Neural cell (in vitro differentiated cells): ENCODE data around the gene CEP89. TPM values are rescaled to one million over a fixed set of nuclear protein-coding genes. Genes with fewer than 3 reads are reported as not detected.

Source experiments
- H2AFZ ChIP-seq: fragments of 200-600, 300-800 bp; sonication (generic), shearing (Covaris generic); 2 replicates; pipeline ENCODE4 v1.6.0; 2014; ENCODE audit warnings: low read depth, mild to moderate bottlenecking, antibody characterized with exemption, low read length, moderate library complexity
- H3F3A ChIP-seq: fragments of 200-600 bp; shearing (Covaris generic); 2 replicates; pipeline ENCODE4 v1.6.1; 2016; ENCODE audit warnings: mild to moderate bottlenecking, moderate library complexity, mixed read lengths, antibody characterized with exemption, low read length; ENCODE audit not compliant: insufficient read depth, poor library complexity, severe bottlenecking
- H3K27ac ChIP-seq: fragments of 200-600, 300-800 bp; sonication (generic), shearing (Covaris generic); 2 replicates; pipeline ENCODE4 v1.5.1; 2014; ENCODE audit warnings: mild to moderate bottlenecking, low read length, moderate library complexity
- H3K27me3 ChIP-seq: fragments of 300-800, 200-600 bp; sonication (generic), shearing (Covaris generic); 2 replicates; pipeline ENCODE4 v1.6.0; 2014; ENCODE audit warnings: mild to moderate bottlenecking, low read depth, low read length, moderate library complexity; ENCODE audit not compliant: insufficient read depth
- H3K36me3 ChIP-seq: fragments of 300-800, 200-600 bp; sonication (generic), shearing (Covaris generic); 2 replicates; pipeline ENCODE4 v1.5.1; 2014; ENCODE audit warnings: mild to moderate bottlenecking, antibody characterized with exemption, low read length, moderate library complexity; ENCODE audit not compliant: insufficient read depth
- H3K4me2 ChIP-seq: fragments of 300-800, 200-600 bp; sonication (generic), shearing (Covaris generic); 2 replicates; pipeline ENCODE4 v1.6.0; 2014; ENCODE audit warnings: mild to moderate bottlenecking, low read length
- H3K4me3 ChIP-seq: fragments of 300-800, 200-600 bp; sonication (generic), shearing (Covaris generic); 2 replicates; pipeline ENCODE4 v1.5.1; 2014; ENCODE audit warnings: mild to moderate bottlenecking, low read length, moderate library complexity
- H3K79me2 ChIP-seq: fragments of 200-600 bp; shearing (Covaris generic); replicated peaks from 2 replicates; pipeline ENCODE4 v1.6.0; 2014; ENCODE audit warnings: mild to moderate bottlenecking, low read length, moderate library complexity; ENCODE audit not compliant: insufficient read depth
- H3K9ac ChIP-seq: fragments of 300-800, 200-600 bp; sonication (generic), shearing (Covaris generic); 2 replicates; pipeline ENCODE4 v1.6.1; 2016; ENCODE audit warnings: mild to moderate bottlenecking, low read length, mixed read lengths
- H3K9me2 ChIP-seq: fragments of 200-600 bp; shearing (Covaris generic); 2 replicates; pipeline ENCODE4 v1.6.1; 2016; ENCODE audit warnings: mild to moderate bottlenecking, low read length, mixed read lengths; ENCODE audit not compliant: insufficient read depth
- H3K9me3 ChIP-seq: fragments of 200-600, 300-800 bp; sonication (generic), shearing (Covaris generic); 2 replicates; pipeline ENCODE4 v1.6.1; 2016; ENCODE audit warnings: mild to moderate bottlenecking, mixed run types, low read length, moderate library complexity, mixed read lengths
- H4K20me1 ChIP-seq: fragments of 200-600 bp; shearing (Covaris generic); 2 replicates; pipeline ENCODE4 v1.6.1; 2016; ENCODE audit warnings: mild to moderate bottlenecking, mixed run types; ENCODE audit not compliant: insufficient read depth
- EP300 ChIP-seq: fragments of 450-650 bp; conservative IDR thresholded peaks from 2 replicates; pipeline ENCODE4 v1.6.1; 2014; ENCODE audit warnings: antibody characterized with exemption, mild to moderate bottlenecking, moderate library complexity; ENCODE audit not compliant: poor library complexity, severe bottlenecking
- EZH2 ChIP-seq: fragments of 200-600, 300-800 bp; shearing (Covaris generic), sonication (generic); IDR thresholded peaks from 2 replicates; pipeline ENCODE4 v1.6.1; 2014; ENCODE audit warnings: antibody characterized with exemption, low read length, borderline replicate concordance, mild to moderate bottlenecking; ENCODE audit not compliant: insufficient read depth, poor library complexity, severe bottlenecking
- MXI1 ChIP-seq: fragments of 450-650 bp; conservative IDR thresholded peaks from 2 replicates; pipeline ENCODE4 v1.6.1; 2014; ENCODE audit warnings: antibody characterized with exemption, mild to moderate bottlenecking; ENCODE audit not compliant: poor library complexity, severe bottlenecking
- POLR2AphosphoS5 ChIP-seq: IDR thresholded peaks from 2 replicates; pipeline ENCODE4 v1.6.1; 2012
- RAD21 ChIP-seq: fragments of 450-650 bp; conservative IDR thresholded peaks from 2 replicates; pipeline ENCODE4 v1.6.1; 2014; ENCODE audit warnings: antibody characterized with exemption, mild to moderate bottlenecking, moderate library complexity
- REST ChIP-seq: IDR thresholded peaks from 2 replicates; pipeline ENCODE4 v1.6.1; 2012; ENCODE audit warnings: borderline replicate concordance
- SMC3 ChIP-seq: fragments of 450-650 bp; conservative IDR thresholded peaks from 2 replicates; pipeline ENCODE4 v1.6.1; 2014; ENCODE audit warnings: antibody characterized with exemption, mild to moderate bottlenecking, moderate library complexity; ENCODE audit not compliant: poor library complexity
- TAF1 ChIP-seq: IDR thresholded peaks from 2 replicates; pipeline ENCODE4 v1.6.1; 2012; ENCODE audit warnings: low read depth
- polyA plus RNA-seq: library from polyadenylated mRNA; depleted of rRNA; stranded (reverse); fragments of >200 nt; gene quantifications from 2 replicates; pipeline ENCODE4 v1.2.3, GENCODE V29; 2014
- small RNA-seq, 3 experiments: library from RNA; depleted of rRNA; stranded (forward); fragments of <200 nt; gene quantifications; one replicate each; pipeline ENCODE3, GENCODE V24; 2012
- TF ChIP-seq, protein P1 (sequence below): fragments of 450-650 bp; IDR thresholded peaks from 2 replicates; pipeline ENCODE4 v1.5.1; 2014; ENCODE audit warnings: antibody characterized with exemption, mild to moderate bottlenecking, moderate library complexity; ENCODE audit not compliant: poor library complexity, severe bottlenecking

Gene CEP89
- polyA plus RNA-seq, 1 donor from 2014 or later = 24.1 TPM

DNA sequence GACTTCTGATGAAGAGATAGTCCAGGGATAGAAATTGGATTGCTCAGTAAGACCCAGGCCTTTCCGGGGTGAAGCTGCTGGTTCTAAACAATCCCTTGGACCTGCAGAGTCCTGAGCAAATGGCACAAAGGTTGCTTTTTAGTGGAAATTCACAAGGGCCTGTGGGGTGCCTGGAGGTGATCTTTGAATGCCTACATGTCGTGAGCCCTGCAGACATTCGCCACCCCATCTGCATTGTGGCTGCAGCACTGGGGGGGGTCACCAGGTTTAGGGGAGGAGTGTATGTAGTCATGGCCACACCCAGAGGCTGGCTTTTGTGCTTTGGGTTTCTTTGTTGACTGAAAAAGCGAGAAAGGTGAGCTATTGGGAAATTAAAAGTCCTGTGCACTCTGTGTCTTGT is 143.6 kb downstream of the CEP89 start:
- no peak overlapping the region for H3K4me2 ChIP-seq
- no peaks in the 10 kb centered on the region for H4K20me1 ChIP-seq
- no peak overlapping the region for H3K9ac ChIP-seq
- H3K9me3 ChIP-seq = no peaks in the 10 kb centered on the region
- H3K4me3 ChIP-seq = no peak overlapping the region
- no peaks in the 10 kb centered on the region for H3F3A ChIP-seq
- TF ChIP-seq EZH2 (no peak), REST (no peak), POLR2AphosphoS5 (no peak), TAF1 (no peak), RAD21 (no peak), MXI1 (no peak), EP300 (no peak), SMC3 (no peak)
- TF ChIP-seq, protein P1, sequence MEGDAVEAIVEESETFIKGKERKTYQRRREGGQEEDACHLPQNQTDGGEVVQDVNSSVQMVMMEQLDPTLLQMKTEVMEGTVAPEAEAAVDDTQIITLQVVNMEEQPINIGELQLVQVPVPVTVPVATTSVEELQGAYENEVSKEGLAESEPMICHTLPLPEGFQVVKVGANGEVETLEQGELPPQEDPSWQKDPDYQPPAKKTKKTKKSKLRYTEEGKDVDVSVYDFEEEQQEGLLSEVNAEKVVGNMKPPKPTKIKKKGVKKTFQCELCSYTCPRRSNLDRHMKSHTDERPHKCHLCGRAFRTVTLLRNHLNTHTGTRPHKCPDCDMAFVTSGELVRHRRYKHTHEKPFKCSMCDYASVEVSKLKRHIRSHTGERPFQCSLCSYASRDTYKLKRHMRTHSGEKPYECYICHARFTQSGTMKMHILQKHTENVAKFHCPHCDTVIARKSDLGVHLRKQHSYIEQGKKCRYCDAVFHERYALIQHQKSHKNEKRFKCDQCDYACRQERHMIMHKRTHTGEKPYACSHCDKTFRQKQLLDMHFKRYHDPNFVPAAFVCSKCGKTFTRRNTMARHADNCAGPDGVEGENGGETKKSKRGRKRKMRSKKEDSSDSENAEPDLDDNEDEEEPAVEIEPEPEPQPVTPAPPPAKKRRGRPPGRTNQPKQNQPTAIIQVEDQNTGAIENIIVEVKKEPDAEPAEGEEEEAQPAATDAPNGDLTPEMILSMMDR = no peak
- no peak overlapping the region for H2AFZ ChIP-seq
- H3K79me2 ChIP-seq = no peaks in the 10 kb centered on the region
- H3K9me2 ChIP-seq = no peaks in the 10 kb centered on the region
- H3K27me3 ChIP-seq = no peaks in the 10 kb centered on the region
- H3K36me3 ChIP-seq = no peaks in the 10 kb centered on the region
- no peak overlapping the region for H3K27ac ChIP-seq

Small RNA genes lying within 50 kb of the gene (small RNA-seq; reads per million reads assigned to genes)
- gene RN7SKP22 = 0 reads per million in 3 experiments

Other genes with a start within 250 kb of the CEP89 start
- 2.5 and 2.9 TPM in 2 replicates for gene SLC7A9, start 102.2 kb downstream of the CEP89 start, polyA plus RNA-seq
- 3.9 and 4.5 TPM in 2 replicates for gene FAAP24, start 284 bp upstream of the CEP89 start, polyA plus RNA-seq
- 0.60 and 1.5 TPM in 2 replicates for gene RHPN2, start 92.9 kb upstream of the CEP89 start, polyA plus RNA-seq
- gene GPATCH1, start 109.2 kb upstream of the CEP89 start, polyA plus RNA-seq = 10.4 and 11.5 TPM in 2 replicates
- gene WDR88, start 160.2 kb upstream of the CEP89 start, polyA plus RNA-seq = 0.35 TPM in 1 of 2 replicates, not detected in the other
- 60.1 and 78.4 TPM in 2 replicates for gene LRP3, start 222.4 kb upstream of the CEP89 start, polyA plus RNA-seq